HG02759 (cell line): ENCODE measurements around the gene KBTBD12.

ENCODE experiments used
- ATAC-seq: cut with Tn5 transposase; IDR thresholded peaks from one replicate; pipeline ENCODE4 v1.9.1; 2021; ENCODE audit warnings: mild to moderate bottlenecking, moderate library complexity; ENCODE audit not compliant: unreplicated experiment

KBTBD12 gene

GRCh38 chr3:128009952-128010846, 95.2 kb downstream of the KBTBD12 start:
- no peak for ATAC-seq

DNA sequence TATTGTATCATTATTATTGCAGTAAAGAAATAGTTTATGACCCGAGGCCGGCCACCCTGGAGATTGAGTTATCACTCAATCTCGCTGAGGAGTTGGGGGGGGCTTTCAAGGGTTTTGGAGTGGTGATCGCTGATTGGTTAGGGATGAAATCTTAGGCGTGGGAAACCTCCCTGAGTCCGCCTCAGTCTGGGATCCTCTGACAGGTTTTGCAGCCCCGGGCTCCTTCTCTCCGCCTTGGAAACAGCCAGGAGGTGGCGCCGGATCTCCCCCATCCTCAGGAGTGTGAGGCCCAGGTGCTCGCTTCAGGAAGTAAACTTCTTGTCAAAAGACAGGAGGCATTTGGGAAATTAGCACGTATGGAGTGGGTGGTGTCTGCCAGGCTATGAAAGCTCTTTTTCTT, 96.1 kb downstream of the KBTBD12 start:
- no peak for ATAC-seq

- ATAC-seq = no peak
Observed at GRCh38 chr3:128012050-128012449, 97.0 kb downstream of the KBTBD12 start.

DNA sequence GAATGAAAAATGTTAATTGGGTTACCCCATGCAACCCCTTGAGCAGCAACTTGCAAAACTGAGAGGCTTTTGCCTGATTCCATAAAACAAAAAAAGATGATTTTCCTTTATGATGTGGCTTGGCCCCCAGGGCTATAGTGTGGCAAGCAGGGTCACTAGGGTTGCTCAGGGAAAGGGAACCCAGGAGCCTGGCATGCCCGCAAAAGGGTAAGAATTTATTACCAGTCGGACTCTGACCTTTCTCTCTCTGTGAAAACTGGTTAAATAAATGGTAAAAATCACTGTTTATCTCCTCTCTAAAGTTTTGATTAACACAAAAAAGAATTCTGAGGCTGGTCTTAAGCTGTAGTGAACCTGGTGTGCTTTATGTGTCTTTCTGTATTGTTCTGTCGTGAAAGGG, 99.5 kb downstream of the KBTBD12 start:
- no peak for ATAC-seq

DNA sequence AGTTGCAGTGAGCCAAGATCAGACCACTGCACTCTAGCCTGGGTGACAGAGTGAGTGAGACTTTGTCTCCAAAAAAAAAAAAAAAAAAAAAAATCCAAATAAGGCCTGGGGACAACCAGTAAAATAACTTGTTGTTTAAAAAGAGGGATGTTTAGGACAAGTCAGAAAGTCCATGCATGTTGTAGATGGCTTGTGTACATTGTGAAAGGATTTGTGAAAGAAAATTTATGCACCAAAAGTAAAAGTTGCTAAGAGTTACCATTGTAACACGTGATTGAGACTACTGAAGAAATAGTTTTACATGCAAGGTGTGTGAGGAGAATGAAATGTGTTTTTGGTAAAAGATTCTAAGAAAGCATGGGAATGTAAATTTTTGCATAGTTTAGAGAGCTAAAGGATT, 101.5 kb downstream of the KBTBD12 start:
- no peak for ATAC-seq

GRCh38 chr3:128021768-128022372, 106.8 kb downstream of the KBTBD12 start:
- ATAC-seq = no peak

DNA sequence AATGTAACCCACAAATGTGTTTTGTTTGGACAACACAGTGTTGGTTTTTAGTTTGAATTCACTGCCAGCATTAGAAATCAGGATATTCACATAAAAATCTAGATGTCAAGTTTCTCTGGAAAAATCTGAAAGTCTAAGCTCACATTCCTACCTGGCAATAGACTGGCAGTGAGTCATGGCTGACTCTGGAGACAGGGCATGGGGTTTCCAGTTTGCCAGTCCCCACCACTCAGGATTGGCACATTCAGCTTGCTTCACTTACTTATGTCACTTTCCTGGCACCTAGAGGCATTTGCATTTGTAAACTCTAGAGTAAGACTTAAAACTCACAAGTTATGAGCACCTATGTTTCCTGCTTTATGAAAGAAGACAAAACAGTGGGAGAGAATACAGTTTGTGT, 118.1 kb downstream of the KBTBD12 start:
- no peak for ATAC-seq

GRCh38 chr3:128036119-128036518, 121.1 kb downstream of the KBTBD12 start:
- ATAC-seq = no peak
